Thoracic aorta (tissue), 2 donors: ENCODE results near the gene IWS1. TPM values are rescaled to one million over a fixed set of nuclear protein-coding genes. Genes with fewer than 3 reads are reported as not detected.
"Not testable (repeated sequence)": the region's sequence is repeated elsewhere in the genome, so short reads cannot be mapped to it uniquely, and the experiment has no call there.

Experiments
- ATAC-seq: fragments of 150-250 bp; one replicate; pipeline ENCODE4 v1.8.0; 2017; ENCODE audit warnings: low read depth; ENCODE audit not compliant: insufficient number of reproducible peaks, low FRiP score
- DNase-seq: peaks from one replicate; pipeline ENCODE4 v3.0.0-alpha.2; 2020; ENCODE audit warnings: low spot score
- H3K27ac ChIP-seq, 2 donors: fragments of 200-600 bp; sonication (generic); 1 replicate in 1 of 2; 2 replicates in 1 of 2; pipeline ENCODE4 v1.5.1; 2016; ENCODE audit warnings: mild to moderate bottlenecking in 2 of 2, moderate library complexity in 2 of 2
- H3K27me3 ChIP-seq: fragments of 200-600 bp; sonication (generic); replicated peaks from 2 replicates; pipeline ENCODE4 v1.6.0; 2016; ENCODE audit warnings: mild to moderate bottlenecking; ENCODE audit not compliant: insufficient read depth
- H3K36me3 ChIP-seq: fragments of 200-600 bp; sonication (generic); one replicate; pipeline ENCODE4 v1.5.1; 2016
- H3K4me1 ChIP-seq, 2 donors: fragments of 200-600 bp; sonication (generic); 1 replicate in 1 of 2; 2 replicates in 1 of 2; pipeline versions ENCODE4 v1.5.1 to v1.6.0; 2016; ENCODE audit warnings: low read depth in 2 of 2, mild to moderate bottlenecking in 1 of 2; ENCODE audit not compliant: control insufficient read depth in 1 of 2
- H3K4me3 ChIP-seq: fragments of 200-600 bp; sonication (generic); 2 replicates; pipeline ENCODE4 v1.5.1; 2016; ENCODE audit warnings: mild to moderate bottlenecking
- H3K9me3 ChIP-seq: fragments of 200-600 bp; sonication (generic); 2 replicates; pipeline ENCODE4 v1.5.1; 2016
- CTCF ChIP-seq: fragments of 200-600 bp; sonication (generic); IDR thresholded peaks from one replicate; pipeline ENCODE4 v1.5.1; 2019; ENCODE audit warnings: antibody characterized with exemption
- total RNA-seq, 2 donors: library from RNA; depleted of rRNA; stranded (reverse); fragments of >200 nt; gene quantifications; one replicate each; pipeline versions ENCODE4 v1.1.0 to v1.2.3, GENCODE V29; 2016

Gene IWS1
- total RNA-seq, 2 donors from 2014 or later = 43.2 to 54.0 TPM

GRCh38 chr2:127530245-127531140 lies 4.2 kb upstream of the IWS1 start:
- H3K4me1 ChIP-seq = peaks cover 0 to 1% of the 10 kb centered on the region in 2 donors
- no peak overlapping the region for H3K4me3 ChIP-seq
- TF ChIP-seq CTCF = no peak
- DNase-seq (no peak), ATAC-seq (no peak)
- no peaks in the 10 kb centered on the region for H3K36me3 ChIP-seq
- H3K27me3 ChIP-seq = no peaks in the 10 kb centered on the region
- no peak overlapping the region for H3K27ac ChIP-seq
- H3K9me3 ChIP-seq = no peaks in the 10 kb centered on the region

- H3K4me3 ChIP-seq, H3K9me3 ChIP-seq, H3K36me3 ChIP-seq, H3K27ac ChIP-seq, ATAC-seq, H3K27me3 ChIP-seq, DNase-seq: not testable (repeated sequence)
- H3K4me1 ChIP-seq = peaks cover 1 to 11% of the 10 kb centered on the region in 2 donors
Observed at GRCh38 chr2:127529416-127529815, 3.1 kb upstream of the IWS1 start.

- H3K4me1 ChIP-seq = peaks cover 7 to 20% of the 10 kb centered on the region in 2 donors
- no peaks in the 10 kb centered on the region for H3K9me3 ChIP-seq
- no peaks in the 10 kb centered on the region for H3K27me3 ChIP-seq
- ATAC-seq = no peak
- no peak for TF ChIP-seq CTCF
- H3K4me3 ChIP-seq = no peak overlapping the region
- DNase-seq = no peak
- H3K36me3 ChIP-seq = no peaks in the 10 kb centered on the region
- no peak overlapping the region for H3K27ac ChIP-seq
Observed at GRCh38 chr2:127528487-127528886, 2.2 kb upstream of the IWS1 start.

- Histone ChIP-seq H3K36me3 (no peaks in the 10 kb centered on the region), H3K4me3 (peak overlapping the region; percentile 95), H3K4me1 (peaks cover 7 to 22% of the 10 kb centered on the region in 2 donors), H3K9me3 (no peaks in the 10 kb centered on the region), H3K27ac (peak overlapping the region; percentile 83 to 95), H3K27me3 (no peaks in the 10 kb centered on the region)
- DNase-seq = no peak
- no peak for ATAC-seq
- no peak for TF ChIP-seq CTCF
Observed at GRCh38 chr2:127527001-127527804, 914 bp upstream of the IWS1 start.

GRCh38 chr2:127525691-127526131 lies 578 bp downstream of the IWS1 start:
- no peaks in the 10 kb centered on the region for H3K27me3 ChIP-seq
- no peak for DNase-seq
- H3K4me3 ChIP-seq = peak overlapping the region; percentile 95
- peak; percentile 1 for ATAC-seq
- H3K36me3 ChIP-seq = no peaks in the 10 kb centered on the region
- TF ChIP-seq CTCF = no peak
- peak overlapping the region; percentile 83 to 95 for H3K27ac ChIP-seq
- H3K4me1 ChIP-seq = peaks cover 7 to 22% of the 10 kb centered on the region in 2 donors
- H3K9me3 ChIP-seq = no peaks in the 10 kb centered on the region

- not testable (repeated sequence) for ATAC-seq, H3K4me3 ChIP-seq, DNase-seq, H3K27me3 ChIP-seq, H3K9me3 ChIP-seq, H3K27ac ChIP-seq, H3K36me3 ChIP-seq
- H3K4me1 ChIP-seq = peaks cover 7 to 22% of the 10 kb centered on the region in 2 donors
Observed at GRCh38 chr2:127524198-127524834, 2.0 kb downstream of the IWS1 start.
